WTC11 (cell line): ENCODE measurements around the gene SLC43A3. TPM values are rescaled to one million over a fixed set of nuclear protein-coding genes. Genes with fewer than 3 reads are reported as not detected.

Experiments
- ATF1 ChIP-seq: sonication (generic); formaldehyde crosslinking; IDR thresholded peaks from 2 replicates; pipeline ENCODE4 v1.8.1; 2023; ENCODE audit warnings: mild to moderate bottlenecking, moderate library complexity, missing genetic modification reagents
- CDX4 ChIP-seq: fragments of 250-450 bp; sonication (Bioruptor Pico); IDR thresholded peaks from 2 replicates; pipeline ENCODE4 v1.9.0; 2021; ENCODE audit warnings: moderate library complexity, mild to moderate bottlenecking, inconsistent platforms, borderline replicate concordance
- EMX1 ChIP-seq: fragments of 250-450 bp; sonication (Bioruptor Pico); IDR thresholded peaks from 2 replicates; pipeline ENCODE4 v1.8.0; 2021; ENCODE audit warnings: mild to moderate bottlenecking
- FOXK1 ChIP-seq: sonication (generic); formaldehyde crosslinking; IDR thresholded peaks from 2 replicates; pipeline ENCODE4 v1.8.0; 2022; ENCODE audit warnings: mild to moderate bottlenecking, moderate library complexity, missing genetic modification reagents
- GRHL2 ChIP-seq: fragments of 250-450 bp; sonication (Bioruptor Pico); IDR thresholded peaks from 2 replicates; pipeline ENCODE4 v1.8.0; 2022; ENCODE audit warnings: mild to moderate bottlenecking, moderate library complexity; ENCODE audit not compliant: insufficient replicate concordance, severe bottlenecking
- JUN ChIP-seq: sonication (generic); formaldehyde crosslinking; IDR thresholded peaks from 2 replicates; pipeline ENCODE4 v1.8.0; 2023; ENCODE audit warnings: mild to moderate bottlenecking, missing genetic modification reagents
- MXD4 ChIP-seq: fragments of 250-450 bp; sonication (Bioruptor Pico); IDR thresholded peaks from 2 replicates; pipeline ENCODE4 v1.8.0; 2021; ENCODE audit warnings: mild to moderate bottlenecking, moderate library complexity, borderline replicate concordance
- NFYB ChIP-seq: sonication (generic); formaldehyde crosslinking; conservative IDR thresholded peaks from 2 replicates; pipeline ENCODE4 v1.8.0; 2022; ENCODE audit warnings: low read depth, missing genetic modification reagents
- PRDM15 ChIP-seq: sonication (generic); formaldehyde crosslinking; IDR thresholded peaks from 2 replicates; pipeline ENCODE4 v1.8.0; 2022; ENCODE audit warnings: missing genetic modification reagents
- RELA ChIP-seq: sonication (generic); formaldehyde crosslinking; IDR thresholded peaks from 2 replicates; pipeline ENCODE4 v1.8.1; 2022; ENCODE audit warnings: missing genetic modification reagents, mild to moderate bottlenecking, borderline replicate concordance
- USF2 ChIP-seq: sonication (generic); formaldehyde crosslinking; IDR thresholded peaks from 2 replicates; pipeline ENCODE4 v1.8.1; 2023; ENCODE audit warnings: mild to moderate bottlenecking, missing genetic modification reagents, moderate library complexity
- ZBTB21 ChIP-seq: sonication (generic); formaldehyde crosslinking; IDR thresholded peaks from 2 replicates; pipeline ENCODE4 v1.8.1; 2023; ENCODE audit warnings: mild to moderate bottlenecking, missing genetic modification reagents, borderline replicate concordance
- ZNF138 ChIP-seq: sonication (generic); formaldehyde crosslinking; conservative IDR thresholded peaks from 2 replicates; pipeline ENCODE4 v1.8.1; 2022; ENCODE audit warnings: mild to moderate bottlenecking, moderate library complexity, missing genetic modification reagents
- ZNF232 ChIP-seq: sonication (generic); formaldehyde crosslinking; IDR thresholded peaks from 2 replicates; pipeline ENCODE4 v1.8.0; 2022; ENCODE audit warnings: mild to moderate bottlenecking, missing genetic modification reagents
- ZNF281 ChIP-seq: sonication (generic); formaldehyde crosslinking; IDR thresholded peaks from 2 replicates; pipeline ENCODE4 v1.8.0; 2023; ENCODE audit warnings: mild to moderate bottlenecking, missing genetic modification reagents
- ZNF416 ChIP-seq: fragments of 250-450 bp; sonication (Bioruptor Pico); IDR thresholded peaks from 2 replicates; pipeline ENCODE4 v1.9.0; 2021; ENCODE audit warnings: mild to moderate bottlenecking, inconsistent platforms
- total RNA-seq: library from RNA; stranded (reverse); gene quantifications from 3 replicates; pipeline ENCODE4 v1.2.3, GENCODE V29; 2021
- TF ChIP-seq, protein P1 (sequence below): sonication (generic); formaldehyde crosslinking; IDR thresholded peaks from 2 replicates; pipeline ENCODE4 v1.8.0; 2022; ENCODE audit warnings: mild to moderate bottlenecking, missing genetic modification reagents
- TF ChIP-seq, protein P2 (sequence below): sonication (generic); formaldehyde crosslinking; IDR thresholded peaks from 2 replicates; pipeline ENCODE4 v1.8.1; 2022; ENCODE audit warnings: low read depth, missing genetic modification reagents, borderline replicate concordance
- TF ChIP-seq, protein P3 (sequence below): sonication (generic); formaldehyde crosslinking; conservative IDR thresholded peaks from 2 replicates; pipeline ENCODE4 v1.8.1; 2023; ENCODE audit warnings: mild to moderate bottlenecking, low read depth, missing genetic modification reagents, moderate library complexity
- TF ChIP-seq, protein P4 (sequence below): sonication (generic); formaldehyde crosslinking; IDR thresholded peaks from 2 replicates; pipeline ENCODE4 v1.8.1; 2023; ENCODE audit warnings: mild to moderate bottlenecking, missing genetic modification reagents
- TF ChIP-seq, protein P5 (sequence below): sonication (generic); formaldehyde crosslinking; IDR thresholded peaks from 2 replicates; pipeline ENCODE4 v1.8.1; 2022; ENCODE audit warnings: mild to moderate bottlenecking, moderate library complexity, missing genetic modification reagents

The SLC43A3 gene
- total RNA-seq, 1 experiment from 2014 or later = 22.6 TPM

GRCh38 chr11:57379732-57380131 is 47.2 kb downstream of the SLC43A3 start (continued):
- TF ChIP-seq, protein P1, sequence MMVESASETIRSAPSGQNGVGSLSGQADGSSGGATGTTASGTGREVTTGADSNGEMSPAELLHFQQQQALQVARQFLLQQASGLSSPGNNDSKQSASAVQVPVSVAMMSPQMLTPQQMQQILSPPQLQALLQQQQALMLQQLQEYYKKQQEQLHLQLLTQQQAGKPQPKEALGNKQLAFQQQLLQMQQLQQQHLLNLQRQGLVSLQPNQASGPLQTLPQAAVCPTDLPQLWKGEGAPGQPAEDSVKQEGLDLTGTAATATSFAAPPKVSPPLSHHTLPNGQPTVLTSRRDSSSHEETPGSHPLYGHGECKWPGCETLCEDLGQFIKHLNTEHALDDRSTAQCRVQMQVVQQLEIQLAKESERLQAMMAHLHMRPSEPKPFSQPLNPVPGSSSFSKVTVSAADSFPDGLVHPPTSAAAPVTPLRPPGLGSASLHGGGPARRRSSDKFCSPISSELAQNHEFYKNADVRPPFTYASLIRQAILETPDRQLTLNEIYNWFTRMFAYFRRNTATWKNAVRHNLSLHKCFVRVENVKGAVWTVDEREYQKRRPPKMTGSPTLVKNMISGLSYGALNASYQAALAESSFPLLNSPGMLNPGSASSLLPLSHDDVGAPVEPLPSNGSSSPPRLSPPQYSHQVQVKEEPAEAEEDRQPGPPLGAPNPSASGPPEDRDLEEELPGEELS (CRISPR knock-in tag) = peak; percentile 56; the same call in 1 of the 2 replicates
- TF ChIP-seq EMX1 (CRISPR knock-in tag) = no peak
- TF ChIP-seq, protein P2, sequence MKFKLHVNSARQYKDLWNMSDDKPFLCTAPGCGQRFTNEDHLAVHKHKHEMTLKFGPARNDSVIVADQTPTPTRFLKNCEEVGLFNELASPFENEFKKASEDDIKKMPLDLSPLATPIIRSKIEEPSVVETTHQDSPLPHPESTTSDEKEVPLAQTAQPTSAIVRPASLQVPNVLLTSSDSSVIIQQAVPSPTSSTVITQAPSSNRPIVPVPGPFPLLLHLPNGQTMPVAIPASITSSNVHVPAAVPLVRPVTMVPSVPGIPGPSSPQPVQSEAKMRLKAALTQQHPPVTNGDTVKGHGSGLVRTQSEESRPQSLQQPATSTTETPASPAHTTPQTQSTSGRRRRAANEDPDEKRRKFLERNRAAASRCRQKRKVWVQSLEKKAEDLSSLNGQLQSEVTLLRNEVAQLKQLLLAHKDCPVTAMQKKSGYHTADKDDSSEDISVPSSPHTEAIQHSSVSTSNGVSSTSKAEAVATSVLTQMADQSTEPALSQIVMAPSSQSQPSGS (CRISPR knock-in tag) = no peak
- TF ChIP-seq NFYB = no peak
- TF ChIP-seq MXD4 = no peak
- no peak for TF ChIP-seq ZNF138 (CRISPR knock-in tag)
- no peak for TF ChIP-seq ZNF281 (CRISPR knock-in tag)
- TF ChIP-seq ZNF232 (CRISPR knock-in tag) = no peak
- no peak for TF ChIP-seq PRDM15
- TF ChIP-seq RELA (CRISPR knock-in tag) = no peak
- TF ChIP-seq ZNF416 = no peak
- TF ChIP-seq GRHL2 (CRISPR knock-in tag) = no peak
- no peak for TF ChIP-seq USF2 (CRISPR knock-in tag)
- TF ChIP-seq, protein P3, sequence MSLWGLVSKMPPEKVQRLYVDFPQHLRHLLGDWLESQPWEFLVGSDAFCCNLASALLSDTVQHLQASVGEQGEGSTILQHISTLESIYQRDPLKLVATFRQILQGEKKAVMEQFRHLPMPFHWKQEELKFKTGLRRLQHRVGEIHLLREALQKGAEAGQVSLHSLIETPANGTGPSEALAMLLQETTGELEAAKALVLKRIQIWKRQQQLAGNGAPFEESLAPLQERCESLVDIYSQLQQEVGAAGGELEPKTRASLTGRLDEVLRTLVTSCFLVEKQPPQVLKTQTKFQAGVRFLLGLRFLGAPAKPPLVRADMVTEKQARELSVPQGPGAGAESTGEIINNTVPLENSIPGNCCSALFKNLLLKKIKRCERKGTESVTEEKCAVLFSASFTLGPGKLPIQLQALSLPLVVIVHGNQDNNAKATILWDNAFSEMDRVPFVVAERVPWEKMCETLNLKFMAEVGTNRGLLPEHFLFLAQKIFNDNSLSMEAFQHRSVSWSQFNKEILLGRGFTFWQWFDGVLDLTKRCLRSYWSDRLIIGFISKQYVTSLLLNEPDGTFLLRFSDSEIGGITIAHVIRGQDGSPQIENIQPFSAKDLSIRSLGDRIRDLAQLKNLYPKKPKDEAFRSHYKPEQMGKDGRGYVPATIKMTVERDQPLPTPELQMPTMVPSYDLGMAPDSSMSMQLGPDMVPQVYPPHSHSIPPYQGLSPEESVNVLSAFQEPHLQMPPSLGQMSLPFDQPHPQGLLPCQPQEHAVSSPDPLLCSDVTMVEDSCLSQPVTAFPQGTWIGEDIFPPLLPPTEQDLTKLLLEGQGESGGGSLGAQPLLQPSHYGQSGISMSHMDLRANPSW (CRISPR knock-in tag) = no peak
- no peak for TF ChIP-seq CDX4
- TF ChIP-seq, protein P4, sequence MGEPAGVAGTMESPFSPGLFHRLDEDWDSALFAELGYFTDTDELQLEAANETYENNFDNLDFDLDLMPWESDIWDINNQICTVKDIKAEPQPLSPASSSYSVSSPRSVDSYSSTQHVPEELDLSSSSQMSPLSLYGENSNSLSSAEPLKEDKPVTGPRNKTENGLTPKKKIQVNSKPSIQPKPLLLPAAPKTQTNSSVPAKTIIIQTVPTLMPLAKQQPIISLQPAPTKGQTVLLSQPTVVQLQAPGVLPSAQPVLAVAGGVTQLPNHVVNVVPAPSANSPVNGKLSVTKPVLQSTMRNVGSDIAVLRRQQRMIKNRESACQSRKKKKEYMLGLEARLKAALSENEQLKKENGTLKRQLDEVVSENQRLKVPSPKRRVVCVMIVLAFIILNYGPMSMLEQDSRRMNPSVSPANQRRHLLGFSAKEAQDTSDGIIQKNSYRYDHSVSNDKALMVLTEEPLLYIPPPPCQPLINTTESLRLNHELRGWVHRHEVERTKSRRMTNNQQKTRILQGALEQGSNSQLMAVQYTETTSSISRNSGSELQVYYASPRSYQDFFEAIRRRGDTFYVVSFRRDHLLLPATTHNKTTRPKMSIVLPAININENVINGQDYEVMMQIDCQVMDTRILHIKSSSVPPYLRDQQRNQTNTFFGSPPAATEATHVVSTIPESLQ (CRISPR knock-in tag) = no peak
- TF ChIP-seq JUN = peak; percentile 70; the same call in 1 of the 2 replicates
- no peak for TF ChIP-seq ZBTB21 (CRISPR knock-in tag)
- TF ChIP-seq, protein P5, sequence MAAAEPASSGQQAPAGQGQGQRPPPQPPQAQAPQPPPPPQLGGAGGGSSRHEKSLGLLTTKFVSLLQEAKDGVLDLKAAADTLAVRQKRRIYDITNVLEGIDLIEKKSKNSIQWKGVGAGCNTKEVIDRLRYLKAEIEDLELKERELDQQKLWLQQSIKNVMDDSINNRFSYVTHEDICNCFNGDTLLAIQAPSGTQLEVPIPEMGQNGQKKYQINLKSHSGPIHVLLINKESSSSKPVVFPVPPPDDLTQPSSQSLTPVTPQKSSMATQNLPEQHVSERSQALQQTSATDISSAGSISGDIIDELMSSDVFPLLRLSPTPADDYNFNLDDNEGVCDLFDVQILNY = no peak
- TF ChIP-seq FOXK1 (CRISPR knock-in tag) = peak; percentile 64; the same call in 1 of the 2 replicates
- no peak for TF ChIP-seq ATF1
